NT2/D1 (cell line): Measurements from ENCODE around the gene AMBP.

Experiments used
- SUZ12 ChIP-seq: IDR thresholded peaks from 2 replicates; pipeline ENCODE4 v1.6.1; 2011; ENCODE audit not compliant: insufficient read length, insufficient read depth; ENCODE audit errors: extremely low read depth
- YY1 ChIP-seq: IDR thresholded peaks from 2 replicates; pipeline ENCODE4 v1.6.1; 2011; ENCODE audit not compliant: insufficient read length, insufficient read depth

DNA sequence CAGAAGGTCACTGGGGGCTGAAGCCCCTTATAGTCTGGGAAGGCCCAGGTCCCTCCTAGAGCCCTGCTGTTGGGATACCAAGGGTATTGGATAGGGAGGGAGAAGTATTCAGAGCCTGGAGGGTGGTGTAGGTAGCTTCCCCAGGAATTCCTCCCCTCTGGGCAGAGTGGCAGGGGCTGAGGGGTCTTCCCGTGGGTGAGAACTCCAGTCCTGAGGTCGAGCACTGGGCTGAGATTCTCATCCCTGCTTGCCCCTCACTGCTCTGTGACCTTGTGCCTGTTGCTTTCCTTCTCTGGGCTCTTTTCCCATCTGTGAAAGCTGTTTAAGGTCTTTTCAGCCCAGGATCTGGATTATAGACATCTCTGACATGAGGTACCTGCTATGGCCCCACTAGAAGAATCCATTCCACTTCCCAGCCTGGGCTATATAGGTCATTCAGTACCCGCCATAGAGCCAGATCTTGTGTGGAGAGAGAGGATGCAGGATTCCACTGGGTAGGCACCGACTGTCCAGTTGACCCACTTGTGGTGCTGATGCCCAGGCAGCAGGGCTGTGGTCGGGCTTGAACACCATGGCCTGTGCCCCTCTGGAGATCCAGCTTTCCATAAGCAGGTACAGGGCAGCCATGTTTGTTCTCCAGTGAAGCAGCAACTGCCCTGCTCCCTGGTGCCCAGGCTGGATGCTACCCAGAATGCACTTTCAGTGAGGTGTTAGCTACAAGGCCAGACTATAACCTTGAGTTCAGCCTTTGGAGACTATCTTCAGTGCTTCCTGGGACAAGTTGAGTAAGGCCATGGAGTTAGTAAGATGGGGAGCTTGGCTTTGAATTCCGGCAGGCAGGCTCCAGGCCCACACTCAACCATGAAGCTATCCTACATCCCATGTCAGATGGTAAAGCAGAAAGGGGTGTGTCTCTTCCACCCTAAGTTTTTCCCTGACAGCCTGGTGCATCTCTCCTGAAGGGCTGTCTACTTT lies 60.1 kb downstream of the AMBP start:
- no peak for TF ChIP-seq YY1
- no peak for TF ChIP-seq SUZ12
